SU-DHL-6 (cell line): ENCODE data around the gene RCE1.

Source experiments
- H2AFZ ChIP-seq: fragments of 200-600 bp; sonication (generic); 2 replicates; pipeline ENCODE4 v1.6.1; 2014; ENCODE audit warnings: low read depth, mild to moderate bottlenecking, moderate library complexity, mixed read lengths, antibody characterized with exemption, low read length; ENCODE audit not compliant: severe bottlenecking
- H3F3A ChIP-seq: fragments of 200-600 bp; shearing (Covaris generic); 2 replicates; pipeline ENCODE4 v1.6.0; 2016; ENCODE audit warnings: antibody characterized with exemption, mild to moderate bottlenecking; ENCODE audit not compliant: insufficient read depth
- H3K27ac ChIP-seq: fragments of 200-600 bp; sonication (generic); 2 replicates; pipeline ENCODE4 v1.5.1; 2016; ENCODE audit warnings: low read depth, mild to moderate bottlenecking, low read length, moderate library complexity, mixed read lengths
- H3K27me3 ChIP-seq: fragments of 200-600 bp; sonication (generic), shearing (Covaris generic); 2 replicates; pipeline ENCODE4 v1.6.0; 2014; ENCODE audit warnings: mild to moderate bottlenecking, low read length
- H3K36me3 ChIP-seq: fragments of 200-600 bp; sonication (generic); 2 replicates; pipeline ENCODE4 v1.6.1; 2014; ENCODE audit warnings: mild to moderate bottlenecking, low read length, mixed read lengths
- H3K4me2 ChIP-seq: fragments of 300-600, 200-600 bp; shearing (Covaris generic), sonication (generic); 2 replicates; pipeline ENCODE4 v1.6.0; 2014; ENCODE audit warnings: low read length, low read depth, mild to moderate bottlenecking; ENCODE audit not compliant: poor library complexity, severe bottlenecking
- H3K4me3 ChIP-seq: fragments of 200-600 bp; sonication (generic); 2 replicates; pipeline ENCODE4 v1.5.1; 2014; ENCODE audit warnings: antibody characterized with exemption, low read length, mild to moderate bottlenecking, mixed read lengths; ENCODE audit not compliant: insufficient read depth, poor library complexity, severe bottlenecking
- H3K79me2 ChIP-seq: fragments of 200-600 bp; sonication (generic); 2 replicates; pipeline ENCODE4 v1.6.1; 2014; ENCODE audit warnings: mild to moderate bottlenecking, low read length, moderate library complexity; ENCODE audit not compliant: insufficient read depth
- H3K9ac ChIP-seq: fragments of 200-600 bp; sonication (generic); 2 replicates; pipeline ENCODE4 v1.7.0; 2014; ENCODE audit warnings: mild to moderate bottlenecking, low read length
- H3K9me2 ChIP-seq: fragments of 200-600 bp; sonication (generic); replicated peaks from 2 replicates; pipeline ENCODE4 v1.6.1; 2014; ENCODE audit warnings: low read length; ENCODE audit not compliant: insufficient read depth
- H3K9me3 ChIP-seq: fragments of 200-600 bp; sonication (generic); 2 replicates; pipeline ENCODE4 v1.6.1; 2014; ENCODE audit warnings: low read length, mixed read lengths; ENCODE audit not compliant: insufficient read depth
- H4K20me1 ChIP-seq: fragments of 200-600 bp; sonication (generic); 2 replicates; pipeline ENCODE4 v1.6.1; 2014; ENCODE audit warnings: low read depth, mild to moderate bottlenecking, antibody characterized with exemption, low read length, moderate library complexity, mixed read lengths
- CTCF ChIP-seq: fragments of 200-600 bp; sonication (generic); IDR thresholded peaks from one replicate; pipeline ENCODE4 v1.5.1; 2017; ENCODE audit warnings: antibody characterized with exemption, mild to moderate bottlenecking, low read length, moderate library complexity; ENCODE audit not compliant: insufficient read depth, poor library complexity, severe bottlenecking
- EZH2phosphoT487 ChIP-seq: fragments of 200-600 bp; sonication (generic), shearing (Covaris generic); conservative IDR thresholded peaks from 2 replicates; pipeline ENCODE4 v1.6.1; 2018; ENCODE audit warnings: mild to moderate bottlenecking, antibody characterized with exemption, low read length, moderate library complexity, mixed read lengths

The RCE1 gene

GRCh38 chr11:66846671-66847091 is 3.4 kb downstream of the RCE1 start:
- Histone ChIP-seq H3K36me3 (no peaks in the 10 kb centered on the region), H3K27me3 (no peaks in the 10 kb centered on the region), H4K20me1 (no peaks in the 10 kb centered on the region)

GRCh38 chr11:66847461-66848232 is 4.4 kb downstream of the RCE1 start:
- Histone ChIP-seq H3K36me3 (no peaks in the 10 kb centered on the region), H3K4me2 (no peak overlapping the region), H3K9me3 (no peaks in the 10 kb centered on the region), H3K27me3 (no peaks in the 10 kb centered on the region), H3K79me2 (peaks cover 19% of the 10 kb centered on the region), H3K9ac (no peak overlapping the region), H4K20me1 (no peaks in the 10 kb centered on the region), H3F3A (no peaks in the 10 kb centered on the region), H3K4me3 (no peak overlapping the region), H3K27ac (no peak overlapping the region), H2AFZ (no peak overlapping the region), H3K9me2 (no peaks in the 10 kb centered on the region)
- TF ChIP-seq EZH2phosphoT487: no peak
- TF ChIP-seq CTCF: no peak

More at GRCh38 chr11:66846671-66847091, 3.4 kb downstream of the RCE1 start:
- Histone ChIP-seq H3K9me3 (no peaks in the 10 kb centered on the region), H3K79me2 (peaks cover 29% of the 10 kb centered on the region), H3K9me2 (no peaks in the 10 kb centered on the region), H3K4me3 (no peak overlapping the region), H3K4me2 (no peak overlapping the region), H3K9ac (no peak overlapping the region), H3F3A (no peaks in the 10 kb centered on the region), H2AFZ (no peak overlapping the region), H3K27ac (no peak overlapping the region)
- TF ChIP-seq EZH2phosphoT487 (no peak), CTCF (no peak)

- H3K79me2 ChIP-seq: peaks cover 10% of the 10 kb centered on the region
- no peaks in the 10 kb centered on the region for H3F3A ChIP-seq
- H3K9ac ChIP-seq: no peak overlapping the region
- H3K4me2 ChIP-seq: no peak overlapping the region
- no peak overlapping the region for H2AFZ ChIP-seq
- no peak overlapping the region for H3K27ac ChIP-seq
- H3K36me3 ChIP-seq: no peaks in the 10 kb centered on the region
- H3K27me3 ChIP-seq: no peaks in the 10 kb centered on the region
- H3K4me3 ChIP-seq: no peak overlapping the region
- no peak for TF ChIP-seq EZH2phosphoT487
- no peak for TF ChIP-seq CTCF
- H3K9me3 ChIP-seq: no peaks in the 10 kb centered on the region
- H4K20me1 ChIP-seq: no peaks in the 10 kb centered on the region
- no peaks in the 10 kb centered on the region for H3K9me2 ChIP-seq
Observed at GRCh38 chr11:66848671-66849500, 5.6 kb downstream of the RCE1 start.
